HG03025 (cell line): ENCODE results near the gene JAM3.

ENCODE experiments used
- ATAC-seq: cut with Tn5 transposase; IDR thresholded peaks from one replicate; pipeline ENCODE4 v1.9.1; 2021; ENCODE audit warnings: mild to moderate bottlenecking, moderate library complexity; ENCODE audit not compliant: unreplicated experiment, low FRiP score

The JAM3 gene

GRCh38 chr11:134038897-134039470 lies 29.9 kb upstream of the JAM3 start:
- no peak for ATAC-seq

DNA sequence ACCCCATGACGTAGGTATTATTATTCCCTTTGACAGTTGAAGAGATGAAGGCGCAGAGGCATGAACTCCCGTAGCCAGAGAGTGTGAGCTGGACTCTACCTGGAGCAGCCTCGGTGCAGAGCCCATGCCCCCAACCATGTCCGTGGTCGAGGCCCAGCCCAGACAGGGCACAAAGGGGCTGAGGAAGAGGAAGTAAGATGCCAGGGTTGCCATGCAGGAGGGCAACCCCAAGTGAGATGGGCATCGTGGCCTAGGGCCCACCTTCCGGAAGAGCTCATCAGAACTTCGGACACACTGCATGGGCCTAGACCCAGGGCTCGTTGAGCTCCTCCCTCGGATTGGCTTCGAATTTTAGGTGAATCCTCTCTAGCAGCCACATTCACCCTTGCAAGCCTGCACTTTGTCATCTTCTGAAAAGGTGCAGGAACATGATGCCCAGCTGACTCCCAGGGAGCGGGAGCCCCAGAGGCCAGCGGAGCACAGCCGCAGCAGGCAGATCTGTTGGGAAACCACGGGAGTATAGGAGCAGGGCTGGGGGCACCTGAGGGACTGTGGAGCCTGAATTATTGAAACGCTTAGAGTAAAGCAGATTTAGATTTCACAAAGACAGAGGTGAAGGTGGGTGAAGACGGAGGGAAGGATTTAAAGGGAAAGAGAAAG lies 29.0 kb upstream of the JAM3 start:
- no peak for ATAC-seq

DNA sequence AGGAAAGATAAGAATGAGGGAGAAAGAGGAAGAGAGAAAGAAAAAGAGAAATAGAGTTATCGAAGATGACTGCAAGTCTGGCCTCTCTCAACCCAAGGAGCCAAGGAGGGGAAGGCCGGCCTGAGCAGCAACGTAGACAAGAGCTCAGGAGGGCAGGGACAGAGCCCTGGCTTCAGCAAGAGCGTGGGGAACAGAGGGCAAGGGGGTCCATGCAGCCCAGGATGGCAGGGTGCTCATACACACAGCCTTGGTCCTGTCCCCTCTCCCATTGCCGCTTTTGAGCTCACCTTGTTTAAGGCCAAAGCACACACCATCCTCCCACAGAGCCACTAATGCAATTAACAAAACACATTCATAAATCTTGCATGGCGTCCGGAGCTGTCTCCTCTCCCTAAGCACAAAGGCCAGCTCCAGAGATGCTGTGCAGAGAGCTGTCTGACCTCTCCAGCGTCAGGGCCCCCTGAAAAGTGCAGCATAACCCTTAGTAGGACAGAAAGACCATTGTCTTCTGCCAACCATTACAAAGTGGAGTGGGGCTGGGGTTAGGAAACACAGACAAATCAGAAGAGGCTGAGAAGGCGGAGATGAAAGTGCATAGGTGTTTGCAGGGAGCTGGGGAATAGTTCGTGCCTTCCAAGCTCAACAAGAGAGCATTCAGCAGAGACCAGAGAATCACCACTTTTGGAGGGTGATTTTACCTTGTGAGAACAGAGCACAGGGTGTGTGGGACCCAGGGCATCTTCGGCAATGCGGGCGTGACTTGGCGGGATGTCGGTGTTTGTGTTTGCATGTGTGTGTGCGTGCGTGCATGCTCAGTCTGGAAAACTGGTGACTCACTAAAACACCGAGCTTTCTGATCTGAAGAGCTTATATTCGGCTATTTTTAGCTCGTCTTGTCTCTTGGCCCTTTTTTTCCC lies 28.2 kb upstream of the JAM3 start:
- no peak for ATAC-seq

DNA sequence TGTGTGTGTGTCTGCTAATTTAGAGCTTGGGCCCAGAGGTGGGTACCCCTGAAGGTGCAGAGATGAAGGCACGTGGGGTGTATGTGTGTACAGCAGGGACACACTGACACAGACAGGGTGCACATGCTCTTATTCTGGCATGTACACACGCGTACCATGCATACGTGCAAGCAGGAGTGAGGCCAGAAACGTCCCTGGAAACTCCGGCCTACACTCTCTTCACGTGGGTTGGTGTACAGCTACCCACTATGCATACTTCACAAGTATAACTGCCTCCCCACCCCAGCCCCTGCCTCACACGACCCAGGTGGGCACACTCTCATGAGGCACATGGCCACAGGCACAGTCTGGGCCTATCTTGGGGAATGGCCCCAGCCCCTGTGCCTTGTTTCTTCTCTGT lies 27.5 kb upstream of the JAM3 start:
- ATAC-seq = no peak

DNA sequence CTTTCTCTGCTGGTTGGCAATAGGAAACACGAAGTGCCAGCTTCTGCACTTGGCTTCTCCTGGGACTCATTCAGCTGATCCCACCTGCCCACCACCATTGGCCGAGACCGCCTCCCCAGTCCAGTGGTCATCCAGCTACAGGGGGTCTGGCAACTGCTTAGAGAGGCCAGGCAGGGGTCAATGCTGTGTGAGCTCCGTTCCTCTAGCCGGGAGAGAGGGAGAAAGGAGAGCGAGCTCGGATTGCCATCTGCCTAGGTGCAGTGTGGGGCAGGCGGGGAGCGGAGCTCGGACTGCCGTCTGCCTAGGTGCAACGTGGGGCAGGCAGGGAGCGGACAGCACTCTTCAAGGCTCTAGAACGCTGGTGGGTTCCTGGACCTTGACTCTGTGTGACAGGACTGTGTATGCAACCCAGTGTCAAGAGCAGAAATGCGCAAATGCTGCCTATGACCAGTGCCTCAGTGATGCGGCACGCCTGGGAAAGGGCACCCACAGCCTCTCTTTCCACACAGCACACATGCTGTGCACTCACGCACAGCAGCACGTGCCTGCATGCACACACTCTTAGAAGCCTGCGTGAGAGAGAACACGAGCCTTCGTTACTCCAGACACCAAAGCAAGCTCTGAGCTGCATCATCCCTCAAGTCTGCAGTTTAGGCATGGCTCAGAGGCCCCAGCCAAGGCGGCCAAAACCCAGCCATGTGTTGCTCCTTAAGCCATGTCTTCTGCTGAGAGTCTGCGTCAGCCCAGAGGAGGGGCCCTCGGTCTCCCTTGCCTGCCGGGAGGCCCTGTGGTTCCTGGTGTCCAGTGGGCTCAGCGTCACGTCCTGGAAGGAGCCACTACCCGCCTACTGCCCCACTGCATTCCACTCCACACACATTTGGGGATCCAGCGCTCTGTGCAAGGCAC lies 26.8 kb upstream of the JAM3 start:
- ATAC-seq = no peak

- no peak for ATAC-seq
These were observed 25.0 kb upstream of the JAM3 start for GRCh38 chr11:134043821-134044420.

DNA sequence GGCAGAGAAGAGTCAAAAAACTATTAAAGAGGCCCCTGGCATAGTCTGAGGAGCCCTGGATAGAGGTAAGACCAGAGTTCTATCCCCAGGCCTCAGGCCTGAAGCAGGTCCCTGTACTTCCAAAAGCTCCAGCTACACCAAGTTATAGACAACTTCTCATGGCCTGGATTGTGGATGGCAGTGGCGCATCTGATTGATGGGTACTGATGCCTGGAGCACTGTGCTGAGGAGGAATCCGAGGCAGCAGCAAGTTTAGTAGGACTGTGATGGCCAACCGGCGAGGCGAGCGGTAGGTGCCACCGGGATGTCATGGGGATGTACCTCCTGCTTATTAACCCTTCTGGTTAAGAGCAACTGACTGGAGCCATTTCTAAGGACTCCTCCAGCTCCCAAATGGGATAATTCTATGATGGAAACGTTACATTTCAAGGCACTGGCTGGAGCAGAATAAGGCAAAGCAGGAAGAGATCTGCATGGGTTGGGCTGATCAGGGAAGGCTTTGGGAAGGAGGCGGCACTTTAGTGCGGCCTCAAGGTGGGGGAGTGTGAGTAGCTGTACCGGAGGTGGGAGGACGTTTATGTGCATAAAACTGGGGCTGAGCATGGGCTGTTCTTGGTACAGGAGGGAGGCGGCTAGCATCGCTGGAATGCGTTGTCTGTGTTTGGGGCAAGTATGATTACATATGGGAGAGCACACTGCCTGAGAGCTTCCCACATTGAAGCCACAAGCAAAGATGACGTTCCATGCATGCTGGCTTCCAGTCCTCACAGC lies 24.2 kb upstream of the JAM3 start:
- ATAC-seq = no peak

DNA sequence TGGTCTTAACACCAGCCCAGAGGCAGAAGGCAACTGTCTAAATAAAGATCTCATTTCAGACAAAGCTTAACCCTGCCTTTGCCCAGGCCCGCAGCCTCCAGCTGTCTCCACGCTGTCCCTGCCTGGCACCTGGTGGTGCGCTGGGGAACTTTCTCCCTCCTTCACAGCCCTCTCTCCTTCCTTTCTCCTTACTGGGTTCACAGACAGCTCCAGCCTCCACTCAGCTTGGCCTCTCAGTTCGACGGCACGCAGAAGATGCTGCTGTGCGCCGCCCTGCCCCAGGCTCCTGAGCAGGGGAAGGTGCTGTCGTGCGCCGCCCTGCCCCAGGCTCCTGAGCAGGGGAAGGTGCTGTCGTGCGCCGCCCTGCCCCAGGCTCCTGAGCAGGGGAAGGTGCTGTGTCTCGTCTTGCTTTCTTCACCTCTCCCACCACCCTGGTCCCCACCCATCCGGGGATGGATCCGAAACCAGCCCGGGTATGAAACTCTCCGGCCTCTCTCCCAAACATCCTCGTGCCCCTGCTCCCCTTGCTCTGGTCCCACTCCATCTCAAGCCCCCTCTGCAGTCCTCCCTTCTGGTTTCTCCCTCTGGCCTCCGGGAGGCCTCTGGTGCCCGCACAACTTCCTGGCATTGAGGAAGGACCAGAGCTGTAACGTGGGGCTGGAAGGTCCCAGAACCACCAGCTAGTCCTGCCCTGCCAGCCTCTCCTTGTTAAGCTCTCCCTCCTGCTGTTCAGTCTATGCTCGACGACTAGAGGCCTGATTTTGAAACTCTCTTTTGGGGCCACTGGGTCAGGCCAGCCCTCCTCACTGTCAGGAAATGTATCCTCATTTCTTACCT lies 22.9 kb upstream of the JAM3 start:
- ATAC-seq = no peak

- ATAC-seq = no peak
These were observed 22.0 kb upstream of the JAM3 start for GRCh38 chr11:134046681-134047449.

DNA sequence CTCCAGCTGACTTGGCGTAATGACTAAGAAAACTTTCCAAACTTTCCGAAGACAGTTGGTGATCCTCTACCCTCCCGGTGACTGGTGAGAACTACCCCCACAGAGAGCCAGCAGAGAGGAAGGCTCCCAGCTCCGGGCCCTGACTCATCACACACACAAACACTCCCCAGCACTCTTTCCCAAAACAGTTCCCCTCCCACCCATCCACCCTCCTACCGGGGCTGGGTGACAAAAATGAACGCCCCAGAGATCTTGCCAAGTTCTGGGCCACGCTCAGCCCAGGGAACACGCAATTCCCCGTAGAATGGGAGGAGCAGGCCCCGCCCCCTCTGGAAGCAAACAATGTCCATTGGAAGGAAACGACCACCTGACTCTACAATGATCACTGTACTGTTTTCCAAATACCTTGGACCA lies 21.3 kb upstream of the JAM3 start:
- no peak for ATAC-seq

- ATAC-seq = no peak
These were observed 20.8 kb upstream of the JAM3 start for GRCh38 chr11:134048028-134048427.

DNA sequence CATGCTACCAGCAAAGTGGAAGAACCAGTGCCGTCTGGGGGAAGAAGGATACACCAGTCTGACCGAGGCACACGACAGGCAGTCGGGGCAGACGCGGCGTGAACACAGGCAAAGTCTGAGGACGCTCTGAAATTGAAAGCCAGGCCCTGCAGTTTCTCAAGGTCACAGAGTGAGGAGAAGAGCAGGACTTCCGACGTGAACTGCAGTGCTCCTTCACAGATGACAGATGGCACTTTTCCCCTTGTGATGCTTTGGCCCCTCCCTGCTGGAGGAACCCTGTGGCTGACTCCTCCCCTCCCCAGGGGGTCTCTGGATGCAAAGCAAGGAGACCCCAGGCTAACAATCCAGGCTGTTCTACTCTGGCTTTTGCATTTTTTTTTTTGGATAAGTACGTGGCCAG lies 19.6 kb upstream of the JAM3 start:
- ATAC-seq = no peak

DNA sequence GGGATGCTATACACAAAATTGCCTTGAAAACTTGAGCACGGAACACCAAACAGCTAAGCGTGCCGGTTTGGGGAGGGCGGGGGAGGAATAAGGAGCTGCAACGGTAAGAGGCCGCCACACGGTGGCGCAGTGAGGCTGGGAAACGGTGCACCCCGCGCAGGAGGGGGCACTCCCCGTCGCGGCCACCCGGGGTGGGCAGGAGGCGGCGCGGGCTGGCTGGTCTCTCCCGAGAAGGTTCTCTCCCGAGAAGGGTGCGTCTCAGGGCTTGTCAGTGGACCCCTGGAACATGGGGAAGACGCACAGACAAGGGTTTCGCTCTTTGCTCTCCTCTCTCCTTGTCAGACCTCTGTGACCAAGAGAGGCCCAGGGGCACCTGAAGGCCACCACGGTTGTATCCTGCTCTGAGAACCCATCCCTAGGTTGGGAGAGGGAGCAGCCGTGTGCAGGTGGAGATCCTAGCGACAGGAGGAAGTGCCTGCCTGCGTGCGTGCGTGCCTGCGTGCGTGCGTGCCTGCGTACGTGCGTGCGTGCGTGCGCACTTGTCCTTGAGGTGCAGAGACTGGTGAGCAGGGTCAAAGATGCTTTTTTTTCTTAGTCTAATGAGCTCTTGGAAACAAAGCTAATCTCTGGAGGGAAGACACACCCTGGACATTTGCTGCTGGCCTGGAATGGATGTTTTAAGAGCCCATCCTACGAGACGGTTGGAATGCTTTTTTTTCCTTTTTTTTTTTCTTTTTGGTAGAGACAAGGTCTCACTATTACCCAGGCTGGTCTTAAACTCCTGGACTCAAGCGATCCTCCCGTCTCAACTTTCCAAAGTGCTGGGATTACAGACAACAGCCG lies 18.1 kb upstream of the JAM3 start:
- no peak for ATAC-seq

DNA sequence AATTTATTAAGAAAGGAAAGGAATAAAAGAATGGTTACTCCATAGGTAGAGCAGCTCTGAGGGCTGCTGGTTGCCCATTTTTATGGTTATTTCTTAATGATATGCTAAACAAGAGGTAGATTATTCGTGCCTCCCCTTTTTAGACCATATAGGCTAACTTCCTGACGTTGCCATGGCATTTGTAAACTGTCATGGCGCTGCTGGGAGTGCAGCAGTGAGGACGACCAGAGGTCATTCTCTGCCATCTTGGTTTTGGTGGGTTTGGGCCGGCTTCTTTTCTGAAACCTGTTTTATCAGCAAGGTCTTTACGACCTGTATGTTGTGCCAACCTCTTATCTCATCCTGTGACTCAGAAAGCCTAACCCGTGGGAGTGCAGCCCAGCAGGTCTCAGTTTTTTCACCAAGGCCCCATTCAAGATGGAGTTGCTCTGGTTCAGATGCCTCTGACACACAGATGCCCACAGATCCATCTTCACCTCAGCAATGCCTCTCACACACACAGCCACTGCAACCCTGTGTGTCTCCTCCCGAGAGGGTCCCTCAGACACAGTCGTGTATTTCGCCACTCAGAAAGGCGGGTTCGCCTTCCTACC lies 16.4 kb upstream of the JAM3 start:
- no peak for ATAC-seq

GRCh38 chr11:134052988-134053945 lies 15.6 kb upstream of the JAM3 start:
- ATAC-seq = no peak
